ENCODE measurements around the gene ST6GALNAC3. TPM values are rescaled to one million over a fixed set of nuclear protein-coding genes. Genes with fewer than 3 reads are reported as not detected.

ST6GALNAC3 gene
- total RNA-seq, 1 donor from 2014 or later = 0.26 TPM

DNA sequence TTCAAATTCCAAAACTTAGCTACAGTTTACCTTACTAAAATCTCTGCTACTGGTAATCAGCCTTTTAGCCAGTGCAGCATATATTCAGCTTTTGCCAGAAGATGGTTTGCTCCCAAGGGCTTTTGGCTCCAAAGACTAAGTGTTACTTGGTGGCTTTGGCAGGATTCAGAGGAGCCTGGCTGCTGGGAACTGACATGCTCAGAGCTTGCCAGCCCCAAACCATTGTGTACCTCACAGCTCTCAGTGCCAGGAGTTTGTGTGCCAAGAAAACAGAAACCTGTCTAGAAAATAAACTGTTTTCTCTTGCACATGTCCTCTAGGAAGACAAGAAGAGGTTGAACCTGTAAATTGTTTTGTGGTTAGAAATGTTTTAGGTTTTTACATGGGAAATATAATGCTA lies 315.9 kb downstream of the ST6GALNAC3 start:
- TF ChIP-seq, protein P1, sequence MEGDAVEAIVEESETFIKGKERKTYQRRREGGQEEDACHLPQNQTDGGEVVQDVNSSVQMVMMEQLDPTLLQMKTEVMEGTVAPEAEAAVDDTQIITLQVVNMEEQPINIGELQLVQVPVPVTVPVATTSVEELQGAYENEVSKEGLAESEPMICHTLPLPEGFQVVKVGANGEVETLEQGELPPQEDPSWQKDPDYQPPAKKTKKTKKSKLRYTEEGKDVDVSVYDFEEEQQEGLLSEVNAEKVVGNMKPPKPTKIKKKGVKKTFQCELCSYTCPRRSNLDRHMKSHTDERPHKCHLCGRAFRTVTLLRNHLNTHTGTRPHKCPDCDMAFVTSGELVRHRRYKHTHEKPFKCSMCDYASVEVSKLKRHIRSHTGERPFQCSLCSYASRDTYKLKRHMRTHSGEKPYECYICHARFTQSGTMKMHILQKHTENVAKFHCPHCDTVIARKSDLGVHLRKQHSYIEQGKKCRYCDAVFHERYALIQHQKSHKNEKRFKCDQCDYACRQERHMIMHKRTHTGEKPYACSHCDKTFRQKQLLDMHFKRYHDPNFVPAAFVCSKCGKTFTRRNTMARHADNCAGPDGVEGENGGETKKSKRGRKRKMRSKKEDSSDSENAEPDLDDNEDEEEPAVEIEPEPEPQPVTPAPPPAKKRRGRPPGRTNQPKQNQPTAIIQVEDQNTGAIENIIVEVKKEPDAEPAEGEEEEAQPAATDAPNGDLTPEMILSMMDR (IDR thresholded peaks at IDR 0.05; ENCODE audit: insufficient read depth, low read length, severe bottlenecking) = no peak
- FAIRE-seq (no peak), DNase-seq (ENCODE audit: low read depth) (no peak)
- Histone ChIP-seq H3K36me3 (ENCODE audit: control insufficient read depth, insufficient read depth, low read length) (no peaks in the 10 kb centered on the region), H3K27me3 (ENCODE audit: control insufficient read depth, insufficient read depth, low read length) (no peaks in the 10 kb centered on the region), H3K4me3 (ENCODE audit: low read depth, low read length) (no peak overlapping the region)

DNA sequence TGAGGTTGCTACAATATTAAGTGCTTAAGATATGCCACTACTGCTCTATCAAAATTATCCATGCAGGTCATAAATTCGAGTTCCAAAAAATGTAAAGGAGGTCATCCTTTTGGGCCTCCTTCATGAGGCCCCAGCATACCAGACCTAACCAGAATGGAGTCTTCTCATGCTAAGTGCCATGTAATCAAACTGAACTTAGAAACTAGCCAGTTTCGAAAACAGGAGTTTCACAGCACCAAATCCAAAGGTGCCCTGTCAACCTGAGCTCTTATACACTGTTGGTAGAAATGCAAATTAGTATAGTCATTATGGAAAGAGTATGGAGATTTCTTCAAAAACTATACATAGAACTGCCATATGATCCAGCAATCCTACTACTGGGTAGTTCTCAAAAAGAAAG lies 320.5 kb downstream of the ST6GALNAC3 start:
- FAIRE-seq (no peak), DNase-seq (ENCODE audit: low read depth) (no peak)
- TF ChIP-seq, protein P1 (IDR thresholded peaks at IDR 0.05; ENCODE audit: insufficient read depth, low read length, severe bottlenecking) = no peak
- no peak overlapping the region for H3K4me3 ChIP-seq (ENCODE audit: low read depth, low read length)
- H3K36me3 ChIP-seq (ENCODE audit: control insufficient read depth, insufficient read depth, low read length) = no peaks in the 10 kb centered on the region
- no peaks in the 10 kb centered on the region for H3K27me3 ChIP-seq (ENCODE audit: control insufficient read depth, insufficient read depth, low read length)

DNA sequence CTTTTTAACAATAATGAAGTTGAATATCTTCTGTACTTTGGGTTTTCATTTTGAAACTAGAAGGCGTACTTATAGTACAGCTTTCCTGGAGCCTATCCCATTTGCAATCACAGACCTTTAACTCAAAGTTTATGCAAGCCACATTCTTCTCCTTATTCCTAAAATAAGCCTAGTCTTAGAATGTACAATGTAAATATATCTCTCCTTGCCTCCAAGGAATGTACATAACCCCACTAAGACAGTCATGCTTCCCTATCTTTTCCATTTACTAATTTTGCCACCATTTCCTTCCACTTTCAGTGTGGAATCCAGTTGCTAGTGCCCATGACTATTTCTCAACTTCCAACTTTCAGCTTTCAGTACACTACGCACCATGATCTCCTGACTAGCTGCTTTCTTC lies 327.6 kb downstream of the ST6GALNAC3 start:
- FAIRE-seq (no peak), DNase-seq (ENCODE audit: low read depth) (no peak)
- Histone ChIP-seq H3K4me3 (ENCODE audit: low read depth, low read length) (no peak overlapping the region), H3K36me3 (ENCODE audit: control insufficient read depth, insufficient read depth, low read length) (no peaks in the 10 kb centered on the region), H3K27me3 (ENCODE audit: control insufficient read depth, insufficient read depth, low read length) (no peaks in the 10 kb centered on the region)
- TF ChIP-seq, protein P1 (IDR thresholded peaks at IDR 0.05; ENCODE audit: insufficient read depth, low read length, severe bottlenecking) = no peak

DNA sequence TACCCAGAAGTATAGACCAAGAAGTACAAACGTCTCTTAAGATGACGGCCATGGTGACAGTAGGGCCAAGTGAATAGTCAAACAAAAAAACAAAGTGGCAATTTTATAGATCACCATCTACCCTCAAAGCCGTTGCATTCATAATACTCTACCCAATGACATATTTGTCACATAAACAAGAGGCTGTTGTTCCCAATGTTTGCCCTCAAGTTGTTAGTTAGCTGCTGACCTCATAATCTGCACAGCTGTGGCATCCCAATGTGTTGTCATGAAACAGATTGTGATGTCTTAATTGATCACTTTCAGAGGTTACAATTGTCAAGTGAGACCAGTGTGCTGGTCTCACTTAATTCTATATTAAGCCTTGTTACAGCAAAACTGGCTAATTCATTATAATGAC lies 333.8 kb downstream of the ST6GALNAC3 start:
- TF ChIP-seq, protein P1 (IDR thresholded peaks at IDR 0.05; ENCODE audit: insufficient read depth, low read length, severe bottlenecking) = no peak
- H3K4me3 ChIP-seq (ENCODE audit: low read depth, low read length) = no peak overlapping the region
- H3K36me3 ChIP-seq (ENCODE audit: control insufficient read depth, insufficient read depth, low read length) = no peaks in the 10 kb centered on the region
- DNase-seq (ENCODE audit: low read depth) (no peak), FAIRE-seq (peak; percentile 32)
- no peaks in the 10 kb centered on the region for H3K27me3 ChIP-seq (ENCODE audit: control insufficient read depth, insufficient read depth, low read length)

DNA sequence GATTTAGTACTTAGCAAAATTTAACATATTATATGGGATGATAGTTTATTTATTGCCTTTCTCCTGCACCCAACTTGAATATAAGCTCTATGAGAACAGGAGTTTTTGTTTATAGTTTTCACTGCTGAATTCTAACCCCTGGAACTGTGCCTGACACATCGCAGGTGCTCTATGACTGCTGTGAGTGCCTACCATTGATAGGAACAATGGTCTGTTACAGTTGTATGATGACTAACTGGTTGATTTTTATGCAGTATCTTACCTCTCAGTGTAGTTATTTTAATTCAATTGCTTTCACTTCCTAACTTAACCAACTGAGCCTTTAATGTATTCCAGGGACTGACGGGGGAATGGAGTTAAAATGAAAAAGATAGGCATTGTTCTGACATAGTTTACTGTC lies 336.0 kb downstream of the ST6GALNAC3 start:
- Histone ChIP-seq H3K36me3 (ENCODE audit: control insufficient read depth, insufficient read depth, low read length) (no peaks in the 10 kb centered on the region), H3K4me3 (ENCODE audit: low read depth, low read length) (no peak overlapping the region), H3K27me3 (ENCODE audit: control insufficient read depth, insufficient read depth, low read length) (no peaks in the 10 kb centered on the region)
- no peak for FAIRE-seq
- no peak for DNase-seq (ENCODE audit: low read depth)
- TF ChIP-seq, protein P1 (IDR thresholded peaks at IDR 0.05; ENCODE audit: insufficient read depth, low read length, severe bottlenecking) = no peak

DNA sequence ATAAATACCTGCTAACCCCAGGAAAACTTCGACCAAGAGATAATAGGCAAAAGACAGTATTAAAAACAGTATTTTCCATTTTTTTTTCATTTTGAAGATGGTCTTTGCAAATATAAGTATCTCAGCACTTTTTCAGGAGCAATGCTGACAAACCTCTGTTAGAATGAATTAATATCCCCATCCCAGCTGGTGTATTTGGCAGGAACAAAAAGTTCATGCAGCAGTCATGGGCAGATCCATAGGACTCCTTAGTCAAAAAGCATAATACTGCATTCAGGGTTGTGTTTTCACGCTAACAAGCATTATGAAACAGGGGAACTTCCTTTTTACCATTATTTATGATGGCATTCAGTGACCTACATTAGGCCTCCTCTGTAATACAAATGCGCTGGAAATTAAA lies 344.0 kb downstream of the ST6GALNAC3 start:
- DNase-seq (ENCODE audit: low read depth) = no peak
- no peak overlapping the region for H3K4me3 ChIP-seq (ENCODE audit: low read depth, low read length)
- TF ChIP-seq, protein P1 (IDR thresholded peaks at IDR 0.05; ENCODE audit: insufficient read depth, low read length, severe bottlenecking) = no peak
- no peak for FAIRE-seq
- no peaks in the 10 kb centered on the region for H3K36me3 ChIP-seq (ENCODE audit: control insufficient read depth, insufficient read depth, low read length)
- no peaks in the 10 kb centered on the region for H3K27me3 ChIP-seq (ENCODE audit: control insufficient read depth, insufficient read depth, low read length)

Measured in bronchial epithelial cell (primary cell).